Measurements from ENCODE around the gene RNF181. TPM values are rescaled to one million over a fixed set of nuclear protein-coding genes. Genes with fewer than 3 reads are reported as not detected.

Gene RNF181
- total and polyA plus RNA-seq, 2 of the 8 experiments (the other 6 are each of a cell fraction or from before 2014, with no cell fraction given), result 97.2 to 514 TPM

- no peak overlapping the region for H4K91ac ChIP-seq (replicated peaks; ENCODE audit: insufficient read length, low read length)
- no peak overlapping the region for H3K56ac ChIP-seq (replicated peaks; ENCODE audit: insufficient read length, low read depth, low read length)
- H3K18ac ChIP-seq (ENCODE audit: extremely low read depth, low read length), result no peak overlapping the region
- no peaks in the 10 kb centered on the region for H3K9me3 ChIP-seq (ENCODE audit: insufficient read depth in 2 of 2, low read depth in 1 of 2, low read length in 1 of 2)
- FAIRE-seq (no peak), DNase-seq (ENCODE audit: low read depth in 1 of 2, low spot score in 2 of 2) (no peak)
- no peak overlapping the region for H3K4ac ChIP-seq (replicated peaks; ENCODE audit: insufficient read length, low read depth, low read length)
- no peak overlapping the region for H3K4me2 ChIP-seq (ENCODE audit: insufficient read depth in 1 of 2, low read depth in 2 of 2, low read length in 2 of 2)
- no peak overlapping the region for H2BK120ac ChIP-seq (replicated peaks; ENCODE audit: low read depth, low read length)
- ChIA-PET CTCF (ENCODE audit: partially characterized antibody) (interaction anchor here (0.5 to 1.9 kb wide), 3 partner anchors 11 to 27 kb away, joined by 3 to 7 read pairs (median 3); no protein-coding TSS in a partner anchor), POLR2A (ENCODE audit: partially characterized antibody) (interaction anchor here (1.5 to 7.9 kb wide), 3 partner anchors 11 to 75 kb away, joined by 3 to 95 read pairs (median 4); partner anchors contain the start of genes MAT2A and TMEM150A)
- H3K4me1 ChIP-seq (replicated peaks in 1 of 4; ENCODE audit: control insufficient read depth in 3 of 4, insufficient read depth in 4 of 4, low read length in 3 of 4), result peaks cover 0 to 5% (median 2%) of the 10 kb centered on the region in 4 experiments; a peak in 4 of 7 replicates
- no peak for TF ChIP-seq TBP (IDR thresholded peaks at IDR 0.05; ENCODE audit: low read depth, low read length)
- no peak for TF ChIP-seq KDM4A (IDR thresholded peaks at IDR 0.05; ENCODE audit: low read depth, low read length, severe bottlenecking)
- TF ChIP-seq, protein P1, sequence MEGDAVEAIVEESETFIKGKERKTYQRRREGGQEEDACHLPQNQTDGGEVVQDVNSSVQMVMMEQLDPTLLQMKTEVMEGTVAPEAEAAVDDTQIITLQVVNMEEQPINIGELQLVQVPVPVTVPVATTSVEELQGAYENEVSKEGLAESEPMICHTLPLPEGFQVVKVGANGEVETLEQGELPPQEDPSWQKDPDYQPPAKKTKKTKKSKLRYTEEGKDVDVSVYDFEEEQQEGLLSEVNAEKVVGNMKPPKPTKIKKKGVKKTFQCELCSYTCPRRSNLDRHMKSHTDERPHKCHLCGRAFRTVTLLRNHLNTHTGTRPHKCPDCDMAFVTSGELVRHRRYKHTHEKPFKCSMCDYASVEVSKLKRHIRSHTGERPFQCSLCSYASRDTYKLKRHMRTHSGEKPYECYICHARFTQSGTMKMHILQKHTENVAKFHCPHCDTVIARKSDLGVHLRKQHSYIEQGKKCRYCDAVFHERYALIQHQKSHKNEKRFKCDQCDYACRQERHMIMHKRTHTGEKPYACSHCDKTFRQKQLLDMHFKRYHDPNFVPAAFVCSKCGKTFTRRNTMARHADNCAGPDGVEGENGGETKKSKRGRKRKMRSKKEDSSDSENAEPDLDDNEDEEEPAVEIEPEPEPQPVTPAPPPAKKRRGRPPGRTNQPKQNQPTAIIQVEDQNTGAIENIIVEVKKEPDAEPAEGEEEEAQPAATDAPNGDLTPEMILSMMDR (IDR thresholded peaks at IDR 0.05; ENCODE audit: control extremely low read depth in 1 of 3, insufficient read depth in 1 of 3, low read depth in 1 of 3, low read length in 3 of 3), result no peak
- TF ChIP-seq RFX5 (IDR thresholded peaks at IDR 0.05; ENCODE audit: borderline replicate concordance, low read depth, low read length), result no peak
- H4K5ac ChIP-seq (ENCODE audit: insufficient read length, low read depth, low read length), result no peak overlapping the region
- H4K8ac ChIP-seq (ENCODE audit: extremely low read depth, insufficient read depth, low read length), result no peak overlapping the region
- no peak overlapping the region for H2BK5ac ChIP-seq (ENCODE audit: low read depth, low read length)
- no peak overlapping the region for H3K14ac ChIP-seq (ENCODE audit: insufficient read length)
- H3K36me3 ChIP-seq (ENCODE audit: control insufficient read depth in 2 of 4, insufficient read depth in 4 of 4, low read length in 3 of 4), result peaks cover 3 to 13% (median 7%) of the 10 kb centered on the region in 4 experiments; a peak in 5 of 8 replicates
- WGBS, 2 experiments (ENCODE audit: extremely low coverage in 1 of 2, insufficient coverage in 1 of 2, insufficient read length in 1 of 2, insufficient replicate concordance in 2 of 2, low coverage in 1 of 2, low lambda C conversion rate in 2 of 2, missing lambda C conversion rate in 1 of 2), result 92% methylated on average over 10 of the region's 10 CpGs; no CpG with 5 or more reads in 1 of the 2 experiments
- no peak overlapping the region for H2BK12ac ChIP-seq (ENCODE audit: low read depth, low read length)
- no peaks in the 10 kb centered on the region for H3K27me3 ChIP-seq (replicated peaks in 1 of 4; ENCODE audit: control insufficient read depth in 3 of 4, extremely low read depth in 1 of 4, insufficient read depth in 3 of 4, low read length in 3 of 4)
- H2BK20ac ChIP-seq (ENCODE audit: low read length), result no peak overlapping the region
- peaks cover 11 to 35% of the 10 kb centered on the region in 2 experiments for H3K79me2 ChIP-seq (ENCODE audit: control insufficient read depth in 1 of 2, insufficient read depth in 2 of 2, low read length in 2 of 2)
- H3K9ac ChIP-seq (replicated peaks in 1 of 4; ENCODE audit: extremely low read depth in 1 of 4, low read depth in 3 of 4, low read length in 3 of 4), result no peak overlapping the region
- no peak overlapping the region for H2AFZ ChIP-seq (ENCODE audit: low read length)
- no peak overlapping the region for H3K23ac ChIP-seq (ENCODE audit: insufficient read length)
- no peak overlapping the region for H2BK15ac ChIP-seq (ENCODE audit: low read length)
- H3K79me1 ChIP-seq (ENCODE audit: low read depth, low read length), result peaks cover 5% of the 10 kb centered on the region
- no peak overlapping the region for H3K4me3 ChIP-seq (ENCODE audit: extremely low read depth in 1 of 4, insufficient read depth in 2 of 4, low read depth in 3 of 4, low read length in 4 of 4)
- peaks cover 4% of the 10 kb centered on the region; the same call in 1 of the 2 replicates for H3K23me2 ChIP-seq (ENCODE audit: low read depth, low read length)
- peaks cover 0 to 16% of the 10 kb centered on the region in 2 experiments for H4K20me1 ChIP-seq (replicated peaks in 1 of 2; ENCODE audit: control insufficient read depth in 1 of 2, insufficient read depth in 2 of 2, low read length in 2 of 2)
- no peak overlapping the region for H2AK5ac ChIP-seq (ENCODE audit: low read depth, low read length)
- H3K27ac ChIP-seq (ENCODE audit: low read depth, low read length), result no peak overlapping the region
These were observed 18.4 kb downstream of the RNF181 start for GRCh38 chr2:85613717-85614515.

All from H1 (cell line).